GM21619 (cell line): ENCODE data around the gene CHGA.

Experiments
- ATAC-seq: cut with Tn5 transposase; IDR thresholded peaks from one replicate; pipeline ENCODE4 v1.9.1; 2021; ENCODE audit not compliant: unreplicated experiment

Gene CHGA

DNA sequence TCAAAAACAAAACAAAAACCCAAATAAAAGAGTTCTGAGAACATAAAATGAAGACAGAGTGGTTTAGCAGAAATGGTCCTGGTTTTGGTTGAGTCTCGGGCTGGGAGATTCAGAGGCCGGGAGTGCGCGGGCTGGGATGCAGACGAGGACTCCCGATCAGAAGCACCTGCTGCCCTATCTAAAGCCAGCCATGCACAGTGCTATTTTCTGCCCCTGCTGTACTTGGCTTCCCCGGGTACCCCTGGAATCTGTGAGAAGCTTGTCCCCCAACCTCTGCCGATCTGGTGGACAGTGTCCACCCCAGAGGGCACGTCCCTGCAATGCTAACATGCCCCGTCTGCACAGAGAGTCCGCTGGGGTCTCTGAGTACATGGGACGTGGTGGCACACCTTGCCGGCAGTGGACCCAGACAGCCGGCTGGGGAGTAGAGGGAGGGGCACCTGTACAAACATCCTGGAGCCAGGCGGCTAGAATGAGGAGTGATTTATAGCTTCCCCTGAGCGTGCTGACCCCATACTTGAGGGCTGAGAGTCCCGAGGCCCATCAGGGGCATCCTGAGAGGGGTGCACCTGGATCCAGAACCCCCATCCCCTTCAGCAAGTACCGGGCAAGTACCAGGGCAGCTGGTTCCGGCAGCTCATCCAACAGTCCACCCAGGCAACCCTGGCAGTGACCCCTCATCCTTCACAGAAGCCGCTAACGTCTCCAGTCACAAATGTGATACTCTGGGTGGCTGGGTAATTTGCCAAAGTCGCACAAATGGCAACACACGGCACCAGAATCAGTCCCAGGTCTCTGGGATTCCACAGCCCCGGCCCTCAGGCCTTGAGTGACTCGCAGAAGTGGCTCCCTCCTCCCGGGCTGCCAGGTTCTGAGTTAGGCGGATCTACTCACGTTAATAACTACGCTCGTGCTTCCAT, 37.1 kb downstream of the CHGA start:
- ATAC-seq = no peak

DNA sequence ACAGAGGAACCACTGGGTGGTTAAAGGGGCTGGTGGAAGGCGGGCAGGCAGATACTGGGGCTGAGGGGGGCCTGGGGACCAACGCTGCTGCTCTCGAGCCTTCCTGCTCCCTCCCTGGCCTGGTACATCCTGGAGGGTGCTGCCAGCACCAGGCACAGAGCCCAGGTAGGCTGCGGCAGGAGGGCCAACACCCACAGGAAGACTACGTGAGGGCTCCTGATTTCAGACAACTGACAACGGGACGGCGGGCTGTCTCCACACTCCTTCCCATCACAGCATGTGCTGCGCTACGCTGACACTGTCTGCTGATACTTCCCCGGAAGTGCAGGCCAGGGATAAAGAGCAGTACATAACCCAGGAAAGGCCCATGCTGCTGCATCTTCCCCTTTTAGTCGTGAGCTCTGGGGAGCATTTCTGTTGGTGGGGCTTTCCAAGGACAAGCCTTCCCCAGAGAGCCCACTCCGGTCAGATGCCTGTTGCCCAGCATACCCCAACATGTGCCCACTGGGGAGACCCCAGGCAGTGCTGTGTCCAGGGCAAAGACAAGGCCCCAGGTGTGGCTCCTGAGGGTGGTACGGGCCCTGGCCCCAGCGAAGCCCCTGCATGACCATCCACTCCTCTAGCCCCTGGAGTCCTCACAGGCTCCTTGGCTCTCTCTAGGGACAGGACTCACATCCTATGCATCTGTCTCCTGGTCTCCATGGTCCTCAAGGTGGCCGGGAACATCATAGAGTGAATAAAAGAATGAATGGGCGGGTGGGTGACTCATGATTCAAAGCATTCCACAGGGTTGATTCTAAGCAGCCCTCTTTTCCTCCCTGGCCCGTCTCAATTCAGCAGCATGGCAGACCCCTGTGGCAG, 38.0 kb downstream of the CHGA start:
- ATAC-seq = no peak

DNA sequence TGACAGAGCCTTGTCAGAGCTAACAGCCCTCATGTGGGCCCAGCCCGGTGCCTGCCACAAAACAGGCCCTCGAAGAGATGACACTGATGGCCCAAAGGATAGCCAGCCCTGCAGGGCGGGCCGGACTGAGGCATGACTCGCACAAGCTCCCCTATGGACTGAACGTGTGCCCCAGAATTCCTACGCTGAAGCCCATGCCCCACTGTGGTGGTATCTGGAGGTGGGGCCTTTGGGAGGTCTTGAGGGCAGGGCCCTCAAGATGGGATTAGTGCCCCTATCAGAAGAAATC, 38.6 kb downstream of the CHGA start:
- no peak for ATAC-seq

DNA sequence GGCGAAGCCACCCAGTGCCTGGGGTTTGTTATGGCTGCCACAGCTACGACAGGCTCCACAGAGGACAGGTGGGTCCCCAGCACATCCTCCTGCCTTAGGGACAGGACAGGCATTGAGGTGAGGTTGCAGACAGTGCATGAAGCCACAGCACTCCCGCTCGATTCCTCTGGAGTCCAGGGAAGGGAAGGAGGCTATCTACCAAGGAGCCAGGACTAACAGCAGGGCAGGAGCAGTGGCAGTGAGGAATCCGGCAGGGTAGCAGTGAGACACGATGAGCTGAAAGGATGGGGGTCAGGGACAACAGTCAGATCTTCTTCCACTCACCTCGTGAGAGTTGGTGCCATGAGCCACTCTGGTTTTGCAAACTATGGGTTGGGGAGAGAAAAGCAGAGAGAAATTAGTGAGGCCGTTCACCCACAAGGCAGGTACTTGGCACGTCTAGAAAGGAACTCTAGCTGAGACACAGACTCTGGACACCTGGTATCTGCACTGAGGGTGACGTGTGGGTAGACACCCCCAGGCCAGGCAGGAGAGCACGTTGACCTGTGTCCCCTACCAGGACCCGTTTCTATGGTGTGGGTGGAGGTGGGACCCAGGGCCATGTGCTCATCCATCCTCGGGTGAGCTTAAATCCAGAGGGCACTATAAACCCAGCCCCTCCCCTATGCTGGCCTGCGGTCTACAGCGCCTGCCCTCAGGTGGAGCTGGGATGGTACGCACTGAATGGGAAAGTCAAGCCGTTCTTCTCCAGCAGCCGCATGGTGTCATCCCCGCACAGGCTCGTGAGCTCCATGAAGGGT, 39.3 kb downstream of the CHGA start:
- ATAC-seq = no peak

DNA sequence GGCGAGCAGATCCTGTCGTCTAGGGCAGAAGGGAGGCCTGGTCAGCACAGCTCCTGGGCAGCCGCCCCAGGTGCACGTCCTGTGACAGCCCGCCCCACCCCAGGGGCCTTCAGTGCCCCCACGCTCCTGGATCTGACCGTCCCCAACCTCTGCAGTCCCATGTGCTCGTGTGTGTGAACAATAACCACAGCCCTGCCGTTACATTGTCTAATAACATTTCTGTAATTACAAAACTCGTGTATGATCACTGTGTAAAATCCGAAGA, 39.8 kb downstream of the CHGA start:
- ATAC-seq = no peak

DNA sequence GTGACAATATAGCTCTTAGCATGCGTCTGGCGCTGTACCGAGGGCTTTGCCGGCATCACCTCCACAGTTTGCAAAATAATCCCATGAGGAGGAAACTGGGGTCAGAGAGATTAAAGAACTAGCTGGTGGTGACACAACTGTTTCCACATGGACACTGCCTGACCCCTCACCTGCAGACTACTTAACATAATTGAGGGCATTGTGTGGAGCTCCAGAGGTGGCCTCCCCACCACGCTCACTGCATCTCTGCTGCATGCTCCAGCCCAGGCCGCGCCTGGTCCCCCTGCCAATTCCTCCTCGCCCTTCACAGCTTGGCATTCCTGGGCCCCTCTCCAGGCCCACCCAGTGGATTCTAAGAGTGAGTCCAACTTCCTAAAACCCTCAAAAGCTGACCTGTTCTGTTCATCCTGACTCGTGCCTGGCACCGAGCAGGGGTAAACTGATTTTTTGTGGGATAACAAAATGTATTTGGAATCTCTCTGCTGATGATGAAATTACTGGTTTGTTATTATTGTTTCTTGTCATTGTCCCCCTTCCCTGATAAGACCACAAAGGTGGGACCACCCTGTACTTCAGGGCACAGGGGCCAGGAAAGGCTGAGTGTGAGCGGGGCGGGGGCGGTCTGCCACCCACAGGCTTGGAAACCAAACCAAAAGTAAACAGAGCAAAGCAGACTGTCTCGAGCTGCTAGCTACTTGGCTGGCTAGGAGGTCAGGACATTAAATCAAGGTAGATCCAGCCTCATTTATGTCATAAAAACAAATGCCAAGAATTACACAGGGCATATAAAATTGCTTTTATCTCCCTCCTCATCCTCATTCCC, 40.6 kb downstream of the CHGA start:
- no peak for ATAC-seq

DNA sequence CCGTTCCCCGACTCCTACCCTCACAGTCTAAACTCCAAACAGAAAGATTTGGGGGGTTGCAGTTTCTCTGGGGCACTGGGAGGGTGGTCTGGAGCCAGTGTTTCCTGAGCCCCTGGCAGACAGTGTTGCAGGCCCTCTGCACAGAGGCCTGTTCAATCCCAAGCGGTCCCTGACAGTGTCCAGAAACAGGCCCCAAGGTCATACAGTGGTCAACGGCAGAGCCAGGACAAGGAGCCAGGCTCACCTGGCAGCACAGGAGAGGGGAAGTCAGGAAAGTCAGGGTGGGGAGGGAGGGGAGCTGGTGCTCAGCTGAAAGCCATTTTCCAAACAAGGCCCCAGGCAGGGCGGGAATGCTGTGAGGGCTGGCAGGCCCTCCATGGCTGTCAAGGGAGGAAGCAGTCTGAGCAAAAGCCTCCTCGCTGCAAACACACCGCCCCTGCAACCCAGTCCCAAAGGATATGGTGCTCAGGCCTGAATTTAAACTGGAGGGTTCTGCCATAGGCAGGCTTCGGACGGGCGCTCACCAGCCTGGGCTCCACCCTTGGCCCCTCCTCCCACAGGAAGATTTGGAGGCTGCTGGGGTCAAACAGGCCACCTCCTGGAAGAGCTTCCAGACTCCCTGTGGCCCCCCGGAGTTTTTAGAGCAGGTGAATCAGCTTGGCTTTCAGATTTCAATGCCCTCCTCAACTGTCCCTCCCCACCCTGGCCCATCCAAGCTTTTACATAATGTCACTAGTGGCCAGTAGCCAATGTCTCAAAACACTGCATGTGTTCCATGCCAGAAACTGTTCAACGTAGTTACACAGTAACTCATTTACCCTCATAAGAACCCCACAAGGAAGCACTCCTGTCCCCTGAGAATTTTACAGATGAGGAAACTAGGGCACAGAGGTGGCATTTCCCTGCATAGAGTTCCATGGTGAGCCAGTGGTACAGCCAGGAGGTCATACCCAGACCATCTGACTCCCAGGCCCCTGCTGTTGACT, 41.5 kb downstream of the CHGA start:
- ATAC-seq = no peak

DNA sequence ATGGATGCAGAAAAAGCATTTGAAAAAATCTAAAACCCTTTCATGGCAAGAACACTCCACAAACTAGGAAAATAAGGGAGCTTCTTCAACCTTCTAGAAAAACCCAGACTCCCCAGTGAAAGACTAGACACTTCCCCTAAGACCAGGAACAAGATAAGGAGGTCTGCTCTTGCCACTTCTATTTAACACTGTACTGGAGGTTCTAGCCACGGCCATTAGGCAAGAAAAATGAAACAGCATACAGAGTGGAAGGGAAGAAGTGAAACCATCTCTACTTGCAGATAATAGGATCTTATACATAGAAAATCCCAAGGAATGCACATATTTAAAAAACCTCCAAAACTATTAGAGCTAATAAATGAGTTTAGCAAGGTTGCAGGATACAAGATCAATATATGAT, 42.3 kb downstream of the CHGA start:
- no peak for ATAC-seq

DNA sequence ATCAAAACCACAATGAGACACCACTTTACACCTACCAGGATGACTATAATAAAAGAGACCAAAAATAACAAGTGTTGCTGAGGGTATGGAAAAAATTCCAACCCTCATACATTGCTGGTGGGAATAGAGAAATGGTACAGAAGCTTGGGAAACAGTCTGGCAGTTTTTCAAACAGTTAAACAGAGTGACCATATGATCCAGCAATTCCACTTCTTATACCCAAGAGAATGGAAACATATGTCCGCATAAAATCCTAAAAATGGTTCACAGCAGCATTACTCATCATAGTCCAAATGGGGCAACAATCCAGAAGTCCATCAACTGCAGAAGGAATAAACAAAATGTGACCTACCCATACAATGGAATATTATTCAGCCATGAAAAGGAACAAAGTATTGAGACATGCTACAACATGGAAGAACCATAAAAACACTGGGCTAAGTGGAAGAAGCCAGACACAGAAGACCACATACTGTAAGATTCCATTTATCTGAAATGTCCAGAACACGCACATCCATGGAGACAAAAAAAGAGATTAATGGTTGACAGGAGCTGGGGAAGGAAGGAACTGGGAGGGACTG, 44.5 kb downstream of the CHGA start:
- no peak for ATAC-seq

DNA sequence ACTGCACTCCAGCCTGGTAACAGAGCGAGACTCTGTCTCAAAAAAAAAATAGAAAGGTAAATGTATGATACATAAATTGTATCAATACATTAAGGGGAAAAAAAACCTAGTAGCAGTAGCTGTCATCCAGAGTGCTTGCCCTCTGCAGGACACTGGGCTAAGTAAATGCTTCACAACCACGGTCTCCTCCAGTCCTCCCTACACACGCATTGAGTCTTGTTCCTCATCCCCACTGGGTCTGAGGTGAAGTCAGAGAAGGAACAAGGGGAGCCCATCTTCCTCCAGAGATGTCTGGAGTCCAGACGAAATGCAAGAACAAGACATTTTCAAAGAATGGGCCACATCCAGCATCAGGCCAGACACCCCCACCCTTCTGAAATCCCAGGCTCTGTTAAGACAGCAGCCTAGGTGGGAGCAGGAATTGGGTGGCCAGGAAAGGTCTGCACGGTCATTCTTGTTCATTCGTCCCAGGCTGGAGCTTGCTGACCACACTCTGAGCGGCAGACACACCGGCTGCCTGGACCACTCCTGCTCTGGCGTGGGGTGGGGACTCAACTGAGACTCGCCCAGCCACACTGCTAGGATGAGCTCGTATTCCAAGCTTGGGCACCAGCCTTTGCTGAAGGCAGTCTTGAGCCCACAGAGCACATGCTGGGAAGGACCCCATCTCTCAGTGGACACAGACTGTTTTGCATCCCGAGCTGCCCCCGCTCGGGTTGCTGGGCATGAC, 45.5 kb downstream of the CHGA start:
- no peak for ATAC-seq

DNA sequence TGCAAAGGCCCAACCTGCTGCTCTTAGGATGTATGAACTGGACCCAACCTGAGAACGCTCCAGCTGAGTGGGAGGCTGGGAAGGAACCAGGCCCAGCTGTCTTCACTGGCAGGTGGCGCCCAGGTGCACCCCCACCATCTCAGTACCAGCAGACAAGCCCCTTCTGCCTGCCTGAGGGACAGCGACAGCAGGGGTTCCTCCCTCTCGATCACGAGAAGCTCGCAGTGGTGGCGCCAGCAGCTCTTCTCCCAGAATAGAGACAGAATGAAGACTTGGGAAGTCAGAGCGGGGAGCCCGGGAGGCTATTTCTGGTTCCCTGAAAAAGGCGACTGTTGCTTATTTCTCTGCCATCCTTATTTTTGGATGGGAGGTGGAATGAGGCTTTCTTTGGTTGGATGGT, 46.5 kb downstream of the CHGA start:
- ATAC-seq = no peak

DNA sequence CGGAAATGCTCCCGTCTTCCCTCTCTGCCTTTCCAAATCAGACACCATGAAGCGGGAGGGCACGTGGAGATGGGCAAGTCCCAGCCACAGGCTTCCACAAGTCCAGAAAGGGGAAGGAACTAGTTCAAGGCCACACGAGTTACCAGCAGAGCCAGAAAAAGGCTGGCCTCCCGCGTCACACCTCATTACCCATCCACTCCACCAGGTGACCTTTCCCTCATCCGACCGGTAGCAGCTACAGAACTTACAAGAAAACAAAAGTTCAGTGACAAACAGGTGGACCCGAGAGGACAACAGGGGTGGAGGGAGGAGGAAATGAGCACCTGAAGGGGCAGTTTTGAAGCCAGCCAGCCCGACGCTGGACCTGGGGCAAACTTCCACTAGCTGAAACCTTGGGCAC, 46.9 kb downstream of the CHGA start:
- no peak for ATAC-seq

DNA sequence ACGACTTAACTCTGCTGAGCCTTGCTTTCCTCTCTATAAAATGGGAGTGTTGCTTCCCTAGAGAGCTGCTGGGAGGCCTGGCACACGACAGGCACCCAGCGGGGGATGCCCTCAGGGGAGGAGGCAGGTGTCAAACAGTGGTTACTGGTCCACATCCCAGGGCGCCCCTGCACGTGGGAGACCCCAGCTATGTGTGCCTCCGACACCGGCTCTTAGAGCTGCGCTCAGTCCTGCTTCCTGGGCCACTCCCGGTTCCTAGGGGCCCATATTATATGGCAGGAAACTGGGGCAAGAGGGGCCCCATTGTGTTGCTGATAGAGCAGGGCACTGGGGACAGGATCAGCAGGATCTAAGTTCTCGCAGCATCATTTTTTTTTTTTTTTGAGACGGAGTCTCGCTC, 47.3 kb downstream of the CHGA start:
- no peak for ATAC-seq

DNA sequence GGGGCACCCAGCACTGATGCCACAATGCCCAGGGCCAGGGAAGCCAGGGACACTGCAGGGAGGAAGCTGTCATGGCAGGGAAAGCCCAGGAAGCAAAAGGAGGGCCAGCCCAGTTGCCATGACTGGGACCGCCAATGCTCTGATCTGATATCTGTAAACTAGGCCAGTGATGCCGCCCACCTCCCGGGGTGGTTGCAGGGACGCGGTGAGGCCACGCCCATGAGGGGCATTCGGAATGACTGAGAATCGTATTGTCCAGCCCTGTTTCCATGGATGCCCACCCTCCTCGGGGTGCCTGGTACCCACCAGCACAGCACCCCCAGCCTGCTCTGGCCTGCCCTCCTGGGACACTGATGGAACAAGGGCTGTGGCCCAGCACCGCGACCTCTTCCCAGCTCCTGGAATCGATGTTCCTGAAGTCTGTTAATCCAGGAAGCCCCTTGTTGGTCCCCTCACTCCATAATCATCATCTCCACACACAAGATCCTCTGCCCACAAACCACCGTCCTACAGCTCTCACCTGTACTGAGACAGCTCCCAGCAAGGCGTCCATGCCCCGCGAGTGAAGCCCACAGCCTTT, 48.7 kb downstream of the CHGA start:
- ATAC-seq = no peak

DNA sequence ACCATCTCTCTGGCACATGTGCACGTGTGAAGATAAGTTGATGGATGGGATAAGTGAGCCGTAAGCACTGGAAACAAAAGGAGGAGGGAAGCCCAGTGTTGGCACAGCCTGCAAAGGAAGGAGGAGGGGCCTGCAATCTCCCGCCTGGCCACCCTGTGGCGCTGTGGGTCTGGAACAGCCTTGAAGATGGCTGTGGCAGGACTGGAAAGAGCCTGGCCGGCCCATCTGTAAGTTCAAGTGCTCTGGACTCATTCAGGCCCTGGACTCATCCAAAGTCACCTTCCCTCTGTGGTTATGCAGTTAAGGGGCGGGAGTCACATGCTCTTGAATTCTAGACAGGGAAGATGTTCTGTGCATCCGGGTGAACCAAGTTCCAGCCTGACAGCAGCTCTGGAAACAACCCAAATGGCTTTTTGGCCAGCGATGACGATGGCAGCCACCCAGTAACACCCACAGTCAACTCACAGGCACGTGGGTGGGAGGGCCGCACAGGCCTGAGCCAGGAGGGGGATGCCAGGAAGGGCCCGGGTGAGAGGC, 50.4 kb downstream of the CHGA start:
- ATAC-seq = no peak

DNA sequence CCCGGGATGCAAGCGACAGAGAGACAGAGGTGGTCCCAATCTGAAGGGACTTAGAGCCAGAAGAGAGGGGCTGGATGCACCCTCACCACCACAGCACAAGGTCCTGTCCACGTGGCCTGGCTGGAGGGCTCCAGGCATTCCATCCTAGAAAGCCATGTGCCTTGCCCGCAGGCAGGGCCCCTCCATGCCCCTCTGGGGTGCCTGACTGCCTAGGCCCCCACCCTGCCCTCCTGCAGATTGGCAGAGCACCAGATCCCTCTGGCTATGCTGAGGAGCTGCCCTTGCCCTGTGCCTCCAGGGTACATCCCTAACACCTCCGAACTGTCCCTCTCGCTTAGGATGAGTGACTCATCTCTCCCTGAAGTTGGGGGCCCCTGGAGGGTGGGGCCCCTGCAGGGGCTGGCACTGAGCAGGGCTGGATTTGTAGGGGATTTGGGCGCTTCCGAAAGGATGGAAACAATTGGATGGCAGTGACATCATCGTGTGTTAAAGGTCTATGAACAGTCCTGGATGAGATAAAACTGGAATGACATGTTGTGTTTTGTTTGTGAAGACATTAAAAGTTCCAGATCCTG, 50.9 kb downstream of the CHGA start:
- no peak for ATAC-seq

DNA sequence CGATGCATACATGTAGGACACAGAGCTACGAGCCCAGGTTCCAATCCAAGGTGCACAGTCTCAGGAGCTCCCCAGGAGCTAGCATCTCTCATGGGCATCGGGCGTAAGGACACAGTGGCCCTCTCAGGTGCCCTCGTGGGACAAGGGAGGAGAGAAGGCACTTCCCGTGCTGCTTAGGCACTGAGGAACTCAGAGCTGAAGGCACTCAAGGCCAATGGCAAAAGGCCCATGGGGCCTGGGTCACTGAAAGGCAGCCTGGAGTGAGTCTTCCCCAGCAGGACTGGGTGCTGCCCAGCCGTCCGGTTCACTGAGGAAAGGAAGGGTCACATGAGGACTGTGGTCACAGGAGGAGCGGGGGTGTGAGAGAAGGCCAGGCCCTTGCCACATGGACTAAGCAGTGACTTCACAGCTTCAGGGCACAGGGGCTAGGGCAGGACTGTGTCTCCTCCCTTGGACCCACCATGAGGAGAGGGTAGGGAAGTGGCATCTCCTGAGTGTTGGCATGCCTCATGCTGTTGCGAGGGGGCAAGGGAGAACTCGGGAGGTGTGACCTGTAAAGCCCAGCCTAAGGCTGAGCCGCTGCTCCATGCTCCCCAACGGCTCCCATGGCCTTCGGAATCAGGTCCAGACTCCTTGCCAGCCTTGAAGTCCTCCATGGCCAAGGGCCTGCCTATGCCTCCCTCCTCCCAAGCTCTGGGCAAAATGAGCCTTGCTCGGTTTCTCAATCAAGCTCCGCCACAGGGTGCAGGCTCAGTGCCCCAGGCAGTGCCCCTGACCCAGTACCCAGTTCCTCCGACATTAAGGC, 51.8 kb downstream of the CHGA start:
- ATAC-seq = no peak
